HFFc6 (cell line): ENCODE data around the gene DDN. TPM values are rescaled to one million over a fixed set of nuclear protein-coding genes. Genes with fewer than 3 reads are reported as not detected.

Source experiments
- DNase-seq: peaks from one replicate; pipeline ENCODE4 v3.0.0-alpha.2; 2018
- H3K27ac Mint-ChIP-seq: 2 replicates; pipeline ENCODE4 v1.8.0; 2020; ENCODE audit warnings: mild to moderate bottlenecking, mixed read lengths
- H3K27me3 Mint-ChIP-seq: 2 replicates; pipeline ENCODE4 v1.8.0; 2021; ENCODE audit warnings: mild to moderate bottlenecking, moderate library complexity, mixed read lengths; ENCODE audit not compliant: insufficient read depth
- H3K36me3 Mint-ChIP-seq: 2 replicates; pipeline ENCODE4 v1.8.0; 2021; ENCODE audit warnings: low read depth, mixed read lengths
- H3K4me1 Mint-ChIP-seq: 2 replicates; pipeline ENCODE4 v1.8.0; 2020; ENCODE audit warnings: low read depth, mixed read lengths
- H3K4me3 Mint-ChIP-seq: 2 replicates; pipeline ENCODE4 v1.8.0; 2020; ENCODE audit warnings: mild to moderate bottlenecking, moderate library complexity, mixed read lengths
- H3K9me3 Mint-ChIP-seq: 2 replicates; pipeline ENCODE4 v1.8.0; 2020; ENCODE audit warnings: mild to moderate bottlenecking, mixed read lengths
- total RNA-seq, 6 experiments: library from RNA; stranded (reverse); fragmentation: NEBNext Ultra II Directional; extraction: Animal tissue kit (Norgen Biotek cat#: 25700); gene quantifications; 2 replicates in 1 of 6; 3 replicates in 5 of 6; pipeline ENCODE4 v1.2.3, GENCODE V29; 2021
- TF ChIP-seq, protein P1 (sequence below): fragments of 200-600 bp; sonication (generic); IDR thresholded peaks from 2 replicates; pipeline ENCODE4 v1.5.0; 2021; ENCODE audit warnings: antibody characterized with exemption, mild to moderate bottlenecking

Gene DDN
- total RNA-seq, 6 experiments from 2014 or later = 0.17 to 0.40 (median 0.23) TPM

DNA sequence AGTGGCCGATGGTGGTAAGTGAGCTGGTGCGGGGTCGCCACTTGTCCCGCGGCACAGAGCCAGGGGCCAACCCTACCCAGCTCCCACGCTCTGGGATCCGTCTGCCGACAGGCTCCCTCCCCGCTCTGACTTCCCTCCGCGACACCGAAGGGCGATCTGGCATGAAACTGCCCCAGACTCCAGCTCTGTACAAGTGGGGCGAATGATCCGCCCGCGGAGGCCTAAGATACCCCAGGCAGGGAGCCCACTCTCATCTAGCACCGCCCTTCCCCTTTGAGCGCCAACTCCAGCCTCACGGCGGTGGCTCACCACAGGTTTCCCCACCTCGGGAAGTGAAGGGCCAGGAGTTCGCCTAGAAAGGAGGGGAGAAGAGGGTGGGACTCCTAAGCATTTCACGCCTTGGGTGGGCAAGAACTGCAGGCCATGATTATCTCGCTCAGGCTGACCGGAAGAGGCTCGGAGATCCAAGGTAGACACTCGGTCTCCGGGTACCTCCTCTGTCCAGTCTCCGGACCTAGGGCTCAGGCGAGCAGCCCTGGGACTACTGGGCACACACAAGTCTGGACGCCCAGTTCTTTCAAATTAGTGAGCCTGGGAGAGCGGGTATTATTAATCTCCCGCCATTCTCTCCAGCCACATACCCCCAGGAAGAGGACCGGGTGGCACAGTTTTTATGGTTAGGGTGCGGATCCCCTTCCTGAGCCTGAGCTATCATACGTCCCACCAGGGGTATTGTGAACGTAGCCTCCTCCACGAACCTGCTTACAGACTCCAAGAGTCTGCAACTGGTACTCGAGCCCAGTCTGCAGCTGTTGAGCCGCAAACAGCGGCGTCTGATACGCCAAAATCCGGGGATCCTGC is 20.2 kb downstream of the DDN start:
- H3K4me1 Mint-ChIP-seq = peaks cover 44% of the 10 kb centered on the region
- H3K9me3 Mint-ChIP-seq = no peaks in the 10 kb centered on the region
- no peak for DNase-seq
- TF ChIP-seq, protein P1, sequence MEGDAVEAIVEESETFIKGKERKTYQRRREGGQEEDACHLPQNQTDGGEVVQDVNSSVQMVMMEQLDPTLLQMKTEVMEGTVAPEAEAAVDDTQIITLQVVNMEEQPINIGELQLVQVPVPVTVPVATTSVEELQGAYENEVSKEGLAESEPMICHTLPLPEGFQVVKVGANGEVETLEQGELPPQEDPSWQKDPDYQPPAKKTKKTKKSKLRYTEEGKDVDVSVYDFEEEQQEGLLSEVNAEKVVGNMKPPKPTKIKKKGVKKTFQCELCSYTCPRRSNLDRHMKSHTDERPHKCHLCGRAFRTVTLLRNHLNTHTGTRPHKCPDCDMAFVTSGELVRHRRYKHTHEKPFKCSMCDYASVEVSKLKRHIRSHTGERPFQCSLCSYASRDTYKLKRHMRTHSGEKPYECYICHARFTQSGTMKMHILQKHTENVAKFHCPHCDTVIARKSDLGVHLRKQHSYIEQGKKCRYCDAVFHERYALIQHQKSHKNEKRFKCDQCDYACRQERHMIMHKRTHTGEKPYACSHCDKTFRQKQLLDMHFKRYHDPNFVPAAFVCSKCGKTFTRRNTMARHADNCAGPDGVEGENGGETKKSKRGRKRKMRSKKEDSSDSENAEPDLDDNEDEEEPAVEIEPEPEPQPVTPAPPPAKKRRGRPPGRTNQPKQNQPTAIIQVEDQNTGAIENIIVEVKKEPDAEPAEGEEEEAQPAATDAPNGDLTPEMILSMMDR = no peak
- peaks cover 64% of the 10 kb centered on the region for H3K27me3 Mint-ChIP-seq
- peaks cover 6% of the 10 kb centered on the region; the same call in 1 of the 2 replicates for H3K36me3 Mint-ChIP-seq
- no peak overlapping the region for H3K27ac Mint-ChIP-seq
- peak overlapping the region; percentile 58 for H3K4me3 Mint-ChIP-seq

DNA sequence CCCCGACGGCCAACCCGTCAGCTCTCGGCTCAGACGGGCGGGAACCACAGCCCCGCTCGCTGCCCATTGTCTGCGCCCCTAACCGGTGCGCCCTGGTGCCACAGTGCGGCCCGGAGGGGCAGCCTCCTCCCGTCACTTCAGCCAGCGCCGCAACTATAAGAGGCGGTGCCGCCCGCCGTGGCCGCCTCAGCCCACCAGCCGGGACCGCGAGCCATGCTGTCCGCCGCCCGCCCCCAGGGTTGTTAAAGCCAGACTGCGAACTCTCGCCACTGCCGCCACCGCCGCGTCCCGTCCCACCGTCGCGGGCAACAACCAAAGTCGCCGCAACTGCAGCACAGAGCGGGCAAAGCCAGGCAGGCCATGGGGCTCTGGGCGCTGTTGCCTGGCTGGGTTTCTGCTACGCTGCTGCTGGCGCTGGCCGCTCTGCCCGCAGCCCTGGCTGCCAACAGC is 20.9 kb downstream of the DDN start, which contains the start of gene WNT1:
TSS of gene WNT1 (plus strand) at position 32 of the 450 bp plus-strand sequence. CDS start at position 361, 329 bp downstream.
- TF ChIP-seq, protein P1 = peak; percentile 70
- peak within 1 kb of the TSS; percentile 58 for H3K4me3 Mint-ChIP-seq
- H3K9me3 Mint-ChIP-seq = no peaks in the 10 kb centered on the region
- no peak for DNase-seq
- H3K27ac Mint-ChIP-seq = peak within 1 kb of the TSS; percentile 44
- peaks cover 6% of the 10 kb centered on the region; the same call in 1 of the 2 replicates for H3K36me3 Mint-ChIP-seq
- H3K4me1 Mint-ChIP-seq = peaks cover 51% of the 10 kb centered on the region
- peaks cover 58% of the 10 kb centered on the region for H3K27me3 Mint-ChIP-seq

DNA sequence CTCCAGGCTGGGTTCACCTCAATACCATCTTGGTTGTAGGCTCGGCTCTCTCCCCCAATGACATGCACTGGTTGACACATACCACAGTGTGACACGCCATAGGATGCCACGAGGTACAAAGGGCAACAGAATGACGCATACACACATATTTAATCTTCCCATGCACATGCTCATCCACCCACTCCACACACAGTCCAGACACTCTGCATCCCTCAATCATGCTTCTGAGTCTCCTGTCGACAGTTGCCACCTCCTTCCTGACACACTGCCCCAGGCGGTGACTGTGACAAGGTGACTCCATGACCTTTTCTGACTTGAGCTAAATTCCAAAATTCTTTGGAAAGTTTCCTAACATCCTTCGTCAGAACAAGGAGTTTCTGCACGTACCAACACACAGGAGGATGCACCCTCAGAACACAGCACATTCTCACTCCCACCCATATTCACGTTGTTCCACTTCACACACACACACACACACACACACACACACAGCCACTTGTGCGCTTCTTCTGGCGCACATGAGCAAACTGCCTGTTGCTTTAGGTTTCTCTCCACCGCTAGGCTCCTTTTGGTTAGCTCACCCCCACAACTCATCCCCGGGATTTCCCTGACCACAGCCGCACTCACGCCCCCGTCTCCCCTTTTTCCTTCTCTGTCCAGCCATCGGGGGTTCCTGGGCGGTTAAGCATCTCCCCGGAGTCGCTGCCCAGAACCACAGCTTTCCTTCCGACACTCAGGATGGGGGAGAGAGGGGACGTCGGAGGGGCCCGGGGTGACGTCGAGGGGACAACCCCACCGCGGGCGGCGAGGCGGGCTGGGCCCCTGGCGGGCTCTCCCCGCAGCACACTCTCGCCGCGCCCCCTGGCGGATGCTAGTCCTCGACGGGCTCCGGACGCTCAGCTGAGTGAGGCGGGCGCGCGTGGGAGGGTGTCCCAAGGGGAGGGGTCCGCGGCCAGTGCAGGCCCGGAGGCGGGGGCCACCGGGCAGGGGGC is 21.6 kb downstream of the DDN start:
- peaks cover 58% of the 10 kb centered on the region for H3K4me1 Mint-ChIP-seq
- peak overlapping the region; percentile 44 for H3K27ac Mint-ChIP-seq
- H3K9me3 Mint-ChIP-seq = no peaks in the 10 kb centered on the region
- H3K27me3 Mint-ChIP-seq = peaks cover 52% of the 10 kb centered on the region
- no peak overlapping the region; the same call in 1 of the 2 replicates for H3K4me3 Mint-ChIP-seq
- DNase-seq = peak; percentile 74
- H3K36me3 Mint-ChIP-seq = peaks cover 6% of the 10 kb centered on the region; the same call in 1 of the 2 replicates
- TF ChIP-seq, protein P1 = peak; percentile 88

DNA sequence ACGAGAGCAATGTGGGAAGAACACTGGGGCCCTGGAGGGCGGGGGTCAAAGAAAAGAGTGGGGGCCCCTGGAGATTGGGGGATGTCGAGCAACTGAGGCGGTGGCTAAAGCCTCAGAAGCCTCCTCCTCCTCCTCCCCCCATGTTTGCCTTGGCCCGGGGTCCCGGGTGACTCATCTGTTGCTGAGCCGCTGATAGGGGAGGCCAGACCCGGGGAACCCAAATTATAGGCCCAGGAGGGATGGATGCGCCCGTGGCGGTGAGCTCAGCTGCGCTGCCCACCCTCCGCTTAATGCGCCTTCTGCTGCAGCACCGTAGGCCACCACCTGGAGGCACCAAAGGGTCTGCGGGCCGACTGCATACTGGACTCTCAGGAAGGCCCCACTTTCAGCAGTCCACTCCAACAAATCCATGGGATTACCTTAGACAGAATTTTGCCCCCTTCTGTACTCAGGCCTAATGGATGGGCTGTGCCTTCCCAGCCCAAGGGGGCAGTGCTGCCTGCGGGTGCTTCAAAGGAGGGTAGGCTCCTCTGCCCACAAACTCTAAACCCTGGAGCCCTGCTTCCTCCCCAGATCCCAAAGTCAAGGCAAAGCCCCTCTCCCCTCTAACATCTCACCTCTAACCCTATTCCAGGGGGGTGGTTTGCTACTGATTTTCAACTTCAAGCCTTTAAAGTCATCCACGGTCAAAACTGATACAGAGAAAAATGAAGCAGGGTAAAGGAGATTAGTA is 25.1 kb downstream of the DDN start:
- H3K27me3 Mint-ChIP-seq = peaks cover 36% of the 10 kb centered on the region
- DNase-seq = peak; percentile 33
- H3K4me1 Mint-ChIP-seq = peaks cover 65% of the 10 kb centered on the region
- no peak overlapping the region for H3K4me3 Mint-ChIP-seq
- TF ChIP-seq, protein P1 = peak; percentile 80
- H3K36me3 Mint-ChIP-seq = no peaks in the 10 kb centered on the region
- H3K9me3 Mint-ChIP-seq = no peaks in the 10 kb centered on the region
- H3K27ac Mint-ChIP-seq = no peak overlapping the region

DNA sequence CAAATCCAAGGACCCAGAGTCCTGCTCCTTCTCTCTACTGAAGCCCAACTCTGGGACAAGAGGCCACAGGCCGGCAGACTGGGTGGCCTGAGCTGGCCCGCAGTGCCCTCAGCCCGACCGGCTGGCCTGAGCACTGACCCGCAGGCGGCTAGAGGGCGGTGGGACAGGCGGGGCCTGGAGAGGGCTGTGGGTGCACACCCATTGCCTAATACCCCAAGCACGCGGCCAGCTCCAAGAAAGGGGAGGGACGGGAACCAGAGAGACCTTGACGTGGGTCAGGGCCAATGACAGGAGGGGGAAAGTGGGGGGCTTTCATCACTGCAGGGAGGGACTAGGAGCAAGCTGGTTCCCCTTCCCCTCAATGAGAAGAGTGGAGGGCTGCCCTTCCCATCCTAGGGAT is 25.6 kb downstream of the DDN start:
- DNase-seq = no peak
- H3K36me3 Mint-ChIP-seq = no peaks in the 10 kb centered on the region
- TF ChIP-seq, protein P1 = no peak
- H3K27ac Mint-ChIP-seq = no peak overlapping the region
- H3K27me3 Mint-ChIP-seq = peaks cover 34% of the 10 kb centered on the region
- H3K4me3 Mint-ChIP-seq = no peak overlapping the region
- peaks cover 64% of the 10 kb centered on the region for H3K4me1 Mint-ChIP-seq
- no peaks in the 10 kb centered on the region for H3K9me3 Mint-ChIP-seq
